ENCODE measurements around the gene CPNE4. TPM values are rescaled to one million over a fixed set of nuclear protein-coding genes. Genes with fewer than 3 reads are reported as not detected.

Gene CPNE4
- total RNA-seq, 1 experiment from 2014 or later, result 5.7 TPM

DNA sequence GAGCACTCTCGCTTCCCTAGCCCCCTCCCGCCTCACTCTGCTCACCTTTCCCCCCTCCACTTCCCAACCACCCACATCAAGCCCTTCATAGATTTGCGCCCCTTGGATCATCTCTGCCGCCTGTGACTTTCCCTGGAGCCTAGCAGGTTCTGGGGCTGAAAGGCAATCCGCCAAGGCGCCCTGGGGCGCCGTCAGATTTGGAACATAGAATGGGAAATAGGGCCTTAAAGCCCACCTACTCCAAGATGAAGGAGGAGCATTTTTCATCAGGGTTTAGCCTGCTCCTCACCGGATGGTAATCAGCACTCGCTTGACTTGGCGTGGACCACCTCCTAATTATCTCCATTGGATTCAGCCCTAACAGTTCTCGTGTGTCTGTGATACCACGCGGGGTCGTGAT lies 1.3 kb downstream of the CPNE4 start:
- no peaks in the 10 kb centered on the region for H3K9me3 ChIP-seq (ENCODE audit: low read depth, low read length, poor library complexity, severe bottlenecking)
- no peaks in the 10 kb centered on the region for H3K36me3 ChIP-seq (ENCODE audit: insufficient read depth, low read length, poor library complexity, severe bottlenecking)
- peak overlapping the region; percentile 55 for H3K4me3 ChIP-seq (ENCODE audit: low read depth, low read length, poor library complexity, severe bottlenecking)
- TF ChIP-seq, protein P1, sequence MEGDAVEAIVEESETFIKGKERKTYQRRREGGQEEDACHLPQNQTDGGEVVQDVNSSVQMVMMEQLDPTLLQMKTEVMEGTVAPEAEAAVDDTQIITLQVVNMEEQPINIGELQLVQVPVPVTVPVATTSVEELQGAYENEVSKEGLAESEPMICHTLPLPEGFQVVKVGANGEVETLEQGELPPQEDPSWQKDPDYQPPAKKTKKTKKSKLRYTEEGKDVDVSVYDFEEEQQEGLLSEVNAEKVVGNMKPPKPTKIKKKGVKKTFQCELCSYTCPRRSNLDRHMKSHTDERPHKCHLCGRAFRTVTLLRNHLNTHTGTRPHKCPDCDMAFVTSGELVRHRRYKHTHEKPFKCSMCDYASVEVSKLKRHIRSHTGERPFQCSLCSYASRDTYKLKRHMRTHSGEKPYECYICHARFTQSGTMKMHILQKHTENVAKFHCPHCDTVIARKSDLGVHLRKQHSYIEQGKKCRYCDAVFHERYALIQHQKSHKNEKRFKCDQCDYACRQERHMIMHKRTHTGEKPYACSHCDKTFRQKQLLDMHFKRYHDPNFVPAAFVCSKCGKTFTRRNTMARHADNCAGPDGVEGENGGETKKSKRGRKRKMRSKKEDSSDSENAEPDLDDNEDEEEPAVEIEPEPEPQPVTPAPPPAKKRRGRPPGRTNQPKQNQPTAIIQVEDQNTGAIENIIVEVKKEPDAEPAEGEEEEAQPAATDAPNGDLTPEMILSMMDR (conservative IDR thresholded peaks at IDR 0.05; ENCODE audit: low read depth, low read length), result no peak
- TF ChIP-seq EZH2 (IDR thresholded peaks at IDR 0.05; ENCODE audit: borderline replicate concordance, low read depth, low read length, poor library complexity, severe bottlenecking), result no peak
- intact Hi-C loops (cut with micrococcal nuclease; ENCODE audit: unreplicated experiment), result loop anchor here (5.0 kb wide), 2 partner anchors 801 to 996 kb away; no protein-coding TSS in a partner anchor
- ChIA-PET POLR2A (ENCODE audit: low non-redundant PET) (no interaction called here), CTCF (no interaction called here)
- no peak overlapping the region for H3K27ac ChIP-seq (ENCODE audit: low read depth, low read length, poor library complexity, severe bottlenecking)
- TSS peak; percentile 22 for BruUV-seq (replicated peaks)
- peaks cover 4% of the 10 kb centered on the region for H3K27me3 ChIP-seq (replicated peaks; ENCODE audit: insufficient read depth, low read depth, low read length, poor library complexity)
- DNase-seq (ENCODE audit: low spot score), result no peak
- peaks cover 12% of the 10 kb centered on the region for H3K4me1 ChIP-seq (ENCODE audit: insufficient read depth, low read length, poor library complexity, severe bottlenecking)

DNA sequence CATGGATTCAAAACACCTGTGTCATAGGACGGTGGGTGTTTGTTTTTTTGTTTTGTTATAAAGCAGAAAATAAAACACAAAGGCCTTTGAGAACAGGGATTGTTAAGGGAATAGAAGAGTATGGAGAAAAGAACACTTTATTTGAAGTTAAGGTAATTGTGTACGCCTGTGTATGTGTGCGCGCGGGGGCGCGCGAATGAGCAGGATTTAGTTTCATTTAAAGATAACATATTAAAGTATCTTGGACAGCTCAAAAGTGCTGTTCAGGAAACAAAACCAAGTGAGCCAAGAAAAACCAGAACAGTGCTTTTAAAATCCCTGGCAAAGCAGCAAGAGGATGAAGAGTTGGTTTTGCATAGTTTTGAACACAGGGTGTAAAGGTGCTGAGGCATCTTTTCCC lies 1.9 kb downstream of the CPNE4 start:
- TF ChIP-seq, protein P1 (conservative IDR thresholded peaks at IDR 0.05; ENCODE audit: low read depth, low read length), result no peak
- no peak for TF ChIP-seq EZH2 (IDR thresholded peaks at IDR 0.05; ENCODE audit: borderline replicate concordance, low read depth, low read length, poor library complexity, severe bottlenecking)
- ChIA-PET POLR2A (ENCODE audit: low non-redundant PET) (no interaction called here), CTCF (no interaction called here)
- Histone ChIP-seq H3K27ac (ENCODE audit: low read depth, low read length, poor library complexity, severe bottlenecking) (no peak overlapping the region), H3K36me3 (ENCODE audit: insufficient read depth, low read length, poor library complexity, severe bottlenecking) (no peaks in the 10 kb centered on the region), H3K9me3 (ENCODE audit: low read depth, low read length, poor library complexity, severe bottlenecking) (no peaks in the 10 kb centered on the region), H3K27me3 (replicated peaks; ENCODE audit: insufficient read depth, low read depth, low read length, poor library complexity) (peaks cover 4% of the 10 kb centered on the region), H3K4me3 (ENCODE audit: low read depth, low read length, poor library complexity, severe bottlenecking) (no peak overlapping the region), H3K4me1 (ENCODE audit: insufficient read depth, low read length, poor library complexity, severe bottlenecking) (peaks cover 12% of the 10 kb centered on the region)
- no TSS peak for BruUV-seq (replicated peaks)
- DNase-seq (ENCODE audit: low spot score), result no peak
- intact Hi-C loops (cut with micrococcal nuclease; ENCODE audit: unreplicated experiment), result loop anchor here (5.0 kb wide), 2 partner anchors 801 to 996 kb away; no protein-coding TSS in a partner anchor

DNA sequence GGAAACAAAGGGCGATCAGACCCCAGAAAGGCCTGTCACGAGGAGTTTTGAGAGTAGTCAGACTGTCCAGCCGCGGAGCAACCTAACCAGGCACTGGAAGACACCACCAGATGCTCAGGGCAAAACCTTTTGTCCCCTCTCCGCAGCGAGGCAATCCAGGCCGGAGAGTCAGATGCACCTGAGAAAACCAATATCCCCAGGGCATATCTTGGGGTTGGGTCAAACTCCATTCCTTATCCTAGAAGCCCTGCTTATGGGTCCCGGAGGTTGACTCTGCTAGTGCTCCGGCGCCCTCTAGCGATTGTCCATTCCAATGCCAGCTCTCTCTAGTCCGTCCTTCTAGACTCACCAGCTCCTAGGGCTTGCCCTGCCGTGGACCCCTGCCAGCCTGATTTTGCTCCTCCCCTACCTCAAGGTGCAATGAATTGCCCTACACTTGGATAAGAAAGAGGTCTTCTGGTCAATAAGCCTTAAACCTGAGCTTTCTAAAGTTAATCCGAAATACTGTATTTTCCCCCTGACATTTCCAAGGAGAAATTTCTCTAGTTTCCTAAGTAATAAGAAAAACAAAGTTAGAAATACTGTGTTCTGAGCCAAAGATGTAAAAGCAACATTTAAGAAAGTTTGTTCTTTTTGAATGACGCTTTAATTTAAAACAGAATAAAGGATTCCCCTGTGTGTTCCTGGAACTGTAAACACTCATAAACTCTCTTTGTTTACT lies 5.5 kb downstream of the CPNE4 start:
- ChIA-PET POLR2A (ENCODE audit: low non-redundant PET) (interaction anchor here (1.1 kb wide), 1 partner anchor 233 kb away, joined by 3 read pairs; no protein-coding TSS in a partner anchor), CTCF (interaction anchor here (0.7 to 1.7 kb wide), 10 partner anchors 9 to 558 kb away, joined by 3 to 18 read pairs (median 4); no protein-coding TSS in a partner anchor)
- peaks cover 4% of the 10 kb centered on the region for H3K27me3 ChIP-seq (replicated peaks; ENCODE audit: insufficient read depth, low read depth, low read length, poor library complexity)
- TF ChIP-seq EZH2 (IDR thresholded peaks at IDR 0.05; ENCODE audit: borderline replicate concordance, low read depth, low read length, poor library complexity, severe bottlenecking), result no peak
- TF ChIP-seq, protein P1 (conservative IDR thresholded peaks at IDR 0.05; ENCODE audit: low read depth, low read length), result peak; percentile 92
- H3K27ac ChIP-seq (ENCODE audit: low read depth, low read length, poor library complexity, severe bottlenecking), result no peak overlapping the region
- intact Hi-C loops (cut with micrococcal nuclease; ENCODE audit: unreplicated experiment), result loop anchor here (1.0 to 5.0 kb wide), 4 partner anchors 182 to 977 kb away; no protein-coding TSS in a partner anchor
- H3K4me1 ChIP-seq (ENCODE audit: insufficient read depth, low read length, poor library complexity, severe bottlenecking), result peaks cover 11% of the 10 kb centered on the region
- H3K36me3 ChIP-seq (ENCODE audit: insufficient read depth, low read length, poor library complexity, severe bottlenecking), result no peaks in the 10 kb centered on the region
- no peak overlapping the region for H3K4me3 ChIP-seq (ENCODE audit: low read depth, low read length, poor library complexity, severe bottlenecking)
- DNase-seq (ENCODE audit: low spot score), result peak; percentile 91
- BruUV-seq (replicated peaks), result no TSS peak
- no peaks in the 10 kb centered on the region for H3K9me3 ChIP-seq (ENCODE audit: low read depth, low read length, poor library complexity, severe bottlenecking)

Measured in A673 (cell line).